Gastroesophageal sphincter (tissue), 3 donors: ENCODE data around the gene SELENOI.

Source experiments
- EP300 ChIP-seq: sonication (generic); formaldehyde crosslinking; IDR thresholded peaks from one replicate; pipeline ENCODE4 v1.6.1; 2017; ENCODE audit warnings: antibody characterized with exemption, mild to moderate bottlenecking
- POLR2A ChIP-seq, 2 donors: fragments of 450-650 bp; IDR thresholded peaks; one replicate each; pipeline ENCODE4 v1.6.1; 2017; ENCODE audit warnings: antibody characterized with exemption in 2 of 2, mild to moderate bottlenecking in 2 of 2, moderate library complexity in 1 of 2
- POLR2AphosphoS5 ChIP-seq: sonication (generic); formaldehyde crosslinking; IDR thresholded peaks from one replicate; pipeline ENCODE4 v1.6.1; 2017; ENCODE audit warnings: antibody characterized with exemption
- TF ChIP-seq, protein P1 (sequence below), 4 experiments: fragments of 200-600 bp in 2 of 4; fragments of 450-650 bp in 2 of 4; sonication (generic) in 1 of 4; IDR thresholded peaks; one replicate each; pipeline ENCODE4 v1.5.1; 2017 to 2019; ENCODE audit warnings: antibody characterized with exemption in 4 of 4, mild to moderate bottlenecking in 2 of 4, moderate library complexity in 2 of 4

- TF ChIP-seq, protein P1, sequence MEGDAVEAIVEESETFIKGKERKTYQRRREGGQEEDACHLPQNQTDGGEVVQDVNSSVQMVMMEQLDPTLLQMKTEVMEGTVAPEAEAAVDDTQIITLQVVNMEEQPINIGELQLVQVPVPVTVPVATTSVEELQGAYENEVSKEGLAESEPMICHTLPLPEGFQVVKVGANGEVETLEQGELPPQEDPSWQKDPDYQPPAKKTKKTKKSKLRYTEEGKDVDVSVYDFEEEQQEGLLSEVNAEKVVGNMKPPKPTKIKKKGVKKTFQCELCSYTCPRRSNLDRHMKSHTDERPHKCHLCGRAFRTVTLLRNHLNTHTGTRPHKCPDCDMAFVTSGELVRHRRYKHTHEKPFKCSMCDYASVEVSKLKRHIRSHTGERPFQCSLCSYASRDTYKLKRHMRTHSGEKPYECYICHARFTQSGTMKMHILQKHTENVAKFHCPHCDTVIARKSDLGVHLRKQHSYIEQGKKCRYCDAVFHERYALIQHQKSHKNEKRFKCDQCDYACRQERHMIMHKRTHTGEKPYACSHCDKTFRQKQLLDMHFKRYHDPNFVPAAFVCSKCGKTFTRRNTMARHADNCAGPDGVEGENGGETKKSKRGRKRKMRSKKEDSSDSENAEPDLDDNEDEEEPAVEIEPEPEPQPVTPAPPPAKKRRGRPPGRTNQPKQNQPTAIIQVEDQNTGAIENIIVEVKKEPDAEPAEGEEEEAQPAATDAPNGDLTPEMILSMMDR (IDR thresholded peaks at IDR 0.05): no peak
- TF ChIP-seq EP300 (no peak), POLR2A (IDR thresholded peaks at IDR 0.05) (no peak), POLR2AphosphoS5 (no peak)
Observed at GRCh38 chr2:26394694-26395093, 48.8 kb downstream of the SELENOI start.
